ENCODE measurements around the gene C2orf76. TPM values are rescaled to one million over a fixed set of nuclear protein-coding genes. Genes with fewer than 3 reads are reported as not detected.

C2orf76 gene
- total and polyA plus RNA-seq, 2 experiments from 2014 or later, result 16.6 to 17.6 TPM

DNA sequence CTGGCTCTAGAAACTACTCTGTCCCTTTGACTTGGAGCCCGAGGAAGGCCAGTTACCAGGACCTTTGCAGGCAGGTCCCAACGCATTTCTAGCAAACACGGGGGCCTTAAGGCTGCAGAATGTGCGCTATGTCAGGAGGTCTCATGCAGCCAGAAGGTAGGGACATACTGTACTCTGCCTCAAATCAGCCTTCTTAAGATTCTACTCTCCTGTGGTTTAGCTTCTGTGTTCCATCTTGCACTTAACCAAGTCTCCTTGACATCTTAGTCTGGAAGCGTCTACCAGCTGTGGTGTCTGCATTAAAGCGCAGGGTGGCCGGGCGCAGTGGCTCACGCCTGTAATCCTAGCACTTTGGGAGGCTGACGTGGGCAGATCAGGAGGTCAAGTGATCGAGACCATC, 77.5 kb downstream of the C2orf76 start:
- Histone ChIP-seq H3K4me3 (no peak overlapping the region), H2AFZ (no peak overlapping the region), H3K36me3 (replicated peaks; ENCODE audit: insufficient read depth, low read depth) (no peaks in the 10 kb centered on the region), H3K9me3 (ENCODE audit: low read depth) (no peaks in the 10 kb centered on the region), H3K4me1 (ENCODE audit: insufficient read depth) (no peaks in the 10 kb centered on the region), H3K27ac (no peak overlapping the region), H3K27me3 (no peaks in the 10 kb centered on the region), H4K20me1 (ENCODE audit: insufficient read depth, poor library complexity, severe bottlenecking) (no peaks in the 10 kb centered on the region), H3K9me2 (replicated peaks; ENCODE audit: insufficient read depth) (no peaks in the 10 kb centered on the region), H3K79me2 (no peaks in the 10 kb centered on the region), H3K4me2 (no peak overlapping the region)
- WGBS (ENCODE audit: low lambda C conversion rate, missing lambda C conversion rate), result 90% methylated on average over 11 of the region's 11 CpGs
- no peak for TF ChIP-seq EZH2phosphoT487 (IDR thresholded peaks at IDR 0.05; ENCODE audit: low read depth, severe bottlenecking, unreplicated experiment)
- no peak for TF ChIP-seq EZH2 (IDR thresholded peaks at IDR 0.05; ENCODE audit: borderline replicate concordance)
- TF ChIP-seq, protein P1, sequence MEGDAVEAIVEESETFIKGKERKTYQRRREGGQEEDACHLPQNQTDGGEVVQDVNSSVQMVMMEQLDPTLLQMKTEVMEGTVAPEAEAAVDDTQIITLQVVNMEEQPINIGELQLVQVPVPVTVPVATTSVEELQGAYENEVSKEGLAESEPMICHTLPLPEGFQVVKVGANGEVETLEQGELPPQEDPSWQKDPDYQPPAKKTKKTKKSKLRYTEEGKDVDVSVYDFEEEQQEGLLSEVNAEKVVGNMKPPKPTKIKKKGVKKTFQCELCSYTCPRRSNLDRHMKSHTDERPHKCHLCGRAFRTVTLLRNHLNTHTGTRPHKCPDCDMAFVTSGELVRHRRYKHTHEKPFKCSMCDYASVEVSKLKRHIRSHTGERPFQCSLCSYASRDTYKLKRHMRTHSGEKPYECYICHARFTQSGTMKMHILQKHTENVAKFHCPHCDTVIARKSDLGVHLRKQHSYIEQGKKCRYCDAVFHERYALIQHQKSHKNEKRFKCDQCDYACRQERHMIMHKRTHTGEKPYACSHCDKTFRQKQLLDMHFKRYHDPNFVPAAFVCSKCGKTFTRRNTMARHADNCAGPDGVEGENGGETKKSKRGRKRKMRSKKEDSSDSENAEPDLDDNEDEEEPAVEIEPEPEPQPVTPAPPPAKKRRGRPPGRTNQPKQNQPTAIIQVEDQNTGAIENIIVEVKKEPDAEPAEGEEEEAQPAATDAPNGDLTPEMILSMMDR (IDR thresholded peaks at IDR 0.05; ENCODE audit: poor library complexity), result no peak
- no peak for DNase-seq (ENCODE audit: low spot score)

- Histone ChIP-seq H4K20me1 (ENCODE audit: insufficient read depth, poor library complexity, severe bottlenecking) (no peaks in the 10 kb centered on the region), H3K27me3 (no peaks in the 10 kb centered on the region), H3K27ac (no peak overlapping the region), H2AFZ (no peak overlapping the region), H3K9me2 (replicated peaks; ENCODE audit: insufficient read depth) (no peaks in the 10 kb centered on the region), H3K4me2 (no peak overlapping the region), H3K4me1 (ENCODE audit: insufficient read depth) (no peaks in the 10 kb centered on the region), H3K36me3 (replicated peaks; ENCODE audit: insufficient read depth, low read depth) (no peaks in the 10 kb centered on the region), H3K4me3 (no peak overlapping the region), H3K79me2 (no peaks in the 10 kb centered on the region), H3K9me3 (ENCODE audit: low read depth) (no peaks in the 10 kb centered on the region)
- WGBS (ENCODE audit: low lambda C conversion rate, missing lambda C conversion rate), result 91% methylated on average over 6 of the region's 6 CpGs
- no peak for TF ChIP-seq EZH2phosphoT487 (IDR thresholded peaks at IDR 0.05; ENCODE audit: low read depth, severe bottlenecking, unreplicated experiment)
- no peak for TF ChIP-seq EZH2 (IDR thresholded peaks at IDR 0.05; ENCODE audit: borderline replicate concordance)
- TF ChIP-seq, protein P1 (IDR thresholded peaks at IDR 0.05; ENCODE audit: poor library complexity), result no peak
- DNase-seq (ENCODE audit: low spot score), result no peak
Observed at GRCh38 chr2:119288576-119288975, 78.1 kb downstream of the C2orf76 start.

- 89% methylated on average over 8 of the region's 8 CpGs for WGBS (ENCODE audit: low lambda C conversion rate, missing lambda C conversion rate)
- H3K9me2 ChIP-seq (replicated peaks; ENCODE audit: insufficient read depth), result no peaks in the 10 kb centered on the region
- H3K4me1 ChIP-seq (ENCODE audit: insufficient read depth), result no peaks in the 10 kb centered on the region
- no peak overlapping the region for H3K27ac ChIP-seq
- no peak for DNase-seq (ENCODE audit: low spot score)
- H3K27me3 ChIP-seq, result no peaks in the 10 kb centered on the region
- H3K36me3 ChIP-seq (replicated peaks; ENCODE audit: insufficient read depth, low read depth), result no peaks in the 10 kb centered on the region
- no peak overlapping the region for H2AFZ ChIP-seq
- H3K4me3 ChIP-seq, result no peak overlapping the region
- no peaks in the 10 kb centered on the region for H3K9me3 ChIP-seq (ENCODE audit: low read depth)
- no peak for TF ChIP-seq EZH2phosphoT487 (IDR thresholded peaks at IDR 0.05; ENCODE audit: low read depth, severe bottlenecking, unreplicated experiment)
- TF ChIP-seq EZH2 (IDR thresholded peaks at IDR 0.05; ENCODE audit: borderline replicate concordance), result no peak
- TF ChIP-seq, protein P1 (IDR thresholded peaks at IDR 0.05; ENCODE audit: poor library complexity), result no peak
- no peaks in the 10 kb centered on the region for H3K79me2 ChIP-seq
- H4K20me1 ChIP-seq (ENCODE audit: insufficient read depth, poor library complexity, severe bottlenecking), result no peaks in the 10 kb centered on the region
- H3K4me2 ChIP-seq, result no peak overlapping the region
Observed at GRCh38 chr2:119286661-119287060, 80.0 kb downstream of the C2orf76 start.

DNA sequence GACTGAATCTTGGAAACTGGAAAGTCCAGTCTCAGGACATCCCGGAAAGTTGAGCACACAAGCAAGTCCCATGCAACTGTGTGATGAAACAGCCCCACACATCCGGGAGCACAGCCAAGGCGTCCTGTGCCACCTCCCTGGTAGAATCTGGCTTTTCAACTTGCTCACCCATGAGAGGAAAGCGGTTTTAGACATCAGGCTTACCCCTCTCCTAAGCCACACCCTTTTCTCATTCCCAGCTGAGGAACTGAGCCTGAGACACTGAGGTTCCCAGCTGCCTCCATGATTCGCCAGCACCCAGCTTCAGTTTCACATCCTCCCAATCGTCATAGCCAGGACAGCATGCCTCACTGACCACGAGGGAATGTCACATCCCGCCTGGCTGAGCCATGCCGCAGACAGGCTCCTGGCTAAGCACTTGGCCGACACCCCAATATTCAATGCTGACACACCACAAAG, 82.7 kb downstream of the C2orf76 start:
- TF ChIP-seq, protein P1 (IDR thresholded peaks at IDR 0.05; ENCODE audit: poor library complexity), result no peak
- TF ChIP-seq EZH2 (IDR thresholded peaks at IDR 0.05; ENCODE audit: borderline replicate concordance), result no peak
- no peak for TF ChIP-seq EZH2phosphoT487 (IDR thresholded peaks at IDR 0.05; ENCODE audit: low read depth, severe bottlenecking, unreplicated experiment)
- H3K4me3 ChIP-seq, result no peak overlapping the region
- H3K4me2 ChIP-seq, result no peak overlapping the region
- H3K9me2 ChIP-seq (replicated peaks; ENCODE audit: insufficient read depth), result no peaks in the 10 kb centered on the region
- no peak for DNase-seq (ENCODE audit: low spot score)
- no peak overlapping the region for H2AFZ ChIP-seq
- no peaks in the 10 kb centered on the region for H3K36me3 ChIP-seq (replicated peaks; ENCODE audit: insufficient read depth, low read depth)
- 95% methylated on average over 10 of the region's 10 CpGs for WGBS (ENCODE audit: low lambda C conversion rate, missing lambda C conversion rate)
- no peak overlapping the region for H3K27ac ChIP-seq
- no peaks in the 10 kb centered on the region for H3K9me3 ChIP-seq (ENCODE audit: low read depth)
- H3K79me2 ChIP-seq, result no peaks in the 10 kb centered on the region
- H3K4me1 ChIP-seq (ENCODE audit: insufficient read depth), result no peaks in the 10 kb centered on the region
- no peaks in the 10 kb centered on the region for H3K27me3 ChIP-seq
- no peaks in the 10 kb centered on the region for H4K20me1 ChIP-seq (ENCODE audit: insufficient read depth, poor library complexity, severe bottlenecking)

Data from hepatocyte (in vitro differentiated cells).